ENCODE measurements around the gene GEMIN5.

- TF ChIP-seq CTCF (IDR thresholded peaks at IDR 0.05): no peak
- TF ChIP-seq POLR2A (IDR thresholded peaks at IDR 0.05): no peak
Observed at GRCh38 chr5:154892369-154892771, 45.6 kb downstream of the GEMIN5 start.
